NCI-H146 (cell line): ENCODE results near the gene GDAP1L1.
"Not testable (repeated sequence)": the region's sequence is repeated elsewhere in the genome, so short reads cannot be mapped to it uniquely, and the experiment has no call there.

Experiments
- DNase-seq: peaks from one replicate; lab custom pipeline; 2025; lab: John Stamatoyannopoulos, UW

GDAP1L1 gene

GRCh38 chr20:44255942-44256341 is 8.8 kb downstream of the GDAP1L1 start:
- no peak for DNase-seq

DNA sequence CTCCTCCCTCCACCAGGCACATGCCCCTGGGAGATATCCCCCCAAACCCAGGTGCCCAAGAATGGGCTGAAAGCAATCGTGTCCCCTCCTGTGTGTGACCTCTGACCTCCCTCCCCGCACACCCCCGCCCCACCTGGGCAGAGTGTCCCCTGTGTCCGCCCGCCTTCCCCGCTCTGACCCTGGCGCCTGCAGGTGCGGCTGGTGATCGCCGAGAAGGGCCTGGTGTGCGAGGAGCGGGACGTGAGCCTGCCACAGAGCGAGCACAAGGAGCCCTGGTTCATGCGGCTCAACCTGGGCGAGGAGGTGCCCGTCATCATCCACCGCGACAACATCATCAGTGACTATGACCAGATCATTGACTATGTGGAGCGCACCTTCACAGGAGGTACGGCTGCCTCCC is 9.9 kb downstream of the GDAP1L1 start:
- no peak for DNase-seq

DNA sequence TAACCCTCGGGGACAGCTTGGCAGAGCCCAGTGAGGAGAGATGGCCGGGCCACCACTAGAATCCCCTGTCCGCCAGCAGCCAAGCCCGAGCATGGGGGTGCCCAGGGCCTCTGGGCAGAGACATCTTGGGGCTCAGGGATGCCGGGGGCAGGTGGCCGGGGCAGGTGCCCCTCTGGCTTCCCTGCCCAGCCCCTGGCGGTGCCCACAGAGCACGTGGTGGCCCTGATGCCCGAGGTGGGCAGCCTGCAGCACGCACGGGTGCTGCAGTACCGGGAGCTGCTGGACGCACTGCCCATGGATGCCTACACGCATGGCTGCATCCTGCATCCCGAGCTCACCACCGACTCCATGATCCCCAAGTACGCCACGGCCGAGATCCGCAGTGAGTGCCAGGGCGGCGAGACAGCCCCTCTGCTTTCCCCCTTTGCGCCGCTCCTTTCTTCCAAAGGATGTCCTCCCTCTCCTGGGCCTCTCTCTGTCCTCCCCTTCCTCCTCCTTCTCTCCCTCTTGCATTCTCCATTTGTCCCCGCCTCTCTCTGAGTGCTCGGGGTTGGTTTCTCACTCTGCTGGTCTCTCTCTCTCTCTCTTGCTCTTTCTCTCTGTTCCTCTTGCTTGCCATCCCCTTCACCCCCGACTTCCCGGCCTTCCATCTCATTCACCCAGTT is 11.2 kb downstream of the GDAP1L1 start:
- DNase-seq: no peak

- no peak for DNase-seq
Measured at GRCh38 chr20:44264287-44264686, 17.2 kb downstream of the GDAP1L1 start.

DNA sequence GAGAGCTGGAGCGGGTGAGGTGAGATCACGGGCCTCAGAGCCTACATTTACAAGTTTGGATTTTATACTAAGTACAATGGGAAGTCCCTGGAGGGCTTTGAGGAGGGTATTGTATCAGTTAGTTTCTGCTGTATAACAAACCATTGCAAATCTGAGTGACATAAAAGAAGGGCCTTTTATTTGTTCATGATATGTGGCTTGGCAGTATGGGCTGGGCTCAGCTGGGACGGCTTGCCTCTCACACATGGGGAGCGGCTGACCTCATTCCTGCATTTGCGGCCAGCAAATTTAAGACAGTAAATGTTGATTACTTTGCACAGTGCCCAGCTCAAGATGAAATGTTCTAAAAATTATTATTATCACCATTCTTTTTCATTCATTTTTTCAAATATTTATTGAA is 21.7 kb downstream of the GDAP1L1 start:
- no peak for DNase-seq

GRCh38 chr20:44271915-44272663 is 25.0 kb downstream of the GDAP1L1 start:
- DNase-seq: peak; percentile 91

GRCh38 chr20:44273231-44274215 is 26.4 kb downstream of the GDAP1L1 start:
- DNase-seq: no peak

DNA sequence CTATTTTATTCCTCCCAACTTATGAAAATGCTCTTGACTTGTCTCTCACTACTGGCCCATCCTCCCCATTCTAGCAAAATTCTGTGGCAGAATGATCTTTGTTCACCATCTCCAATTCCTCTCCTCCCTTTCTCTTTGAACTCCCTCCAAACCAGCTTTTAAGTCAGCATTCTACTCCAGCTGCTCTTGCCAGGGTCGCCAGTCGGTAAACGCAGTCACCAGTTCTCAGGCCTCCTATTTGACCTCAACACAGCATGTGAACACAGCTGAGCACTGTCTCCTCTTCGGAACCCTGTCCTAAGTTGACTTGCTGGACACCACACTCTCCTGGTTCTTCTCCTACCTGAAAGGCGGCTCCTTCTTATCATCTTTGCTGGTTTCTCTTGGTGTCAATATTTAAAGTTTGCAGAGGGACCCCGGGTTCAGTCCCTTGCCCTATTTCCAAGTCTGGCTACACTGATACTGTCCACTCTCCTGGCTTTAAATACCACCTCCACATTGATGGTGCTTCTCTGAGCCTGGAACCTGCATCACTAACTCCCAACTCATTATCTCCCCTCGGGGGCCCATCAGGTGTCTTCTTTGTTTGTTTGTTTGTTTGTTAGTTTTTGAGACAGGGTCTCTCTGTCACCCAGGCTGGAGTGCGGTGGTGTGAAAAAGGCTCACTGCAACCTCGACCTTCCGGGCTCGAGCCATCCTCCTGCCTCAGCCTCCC is 27.4 kb downstream of the GDAP1L1 start:
- DNase-seq: no peak

DNA sequence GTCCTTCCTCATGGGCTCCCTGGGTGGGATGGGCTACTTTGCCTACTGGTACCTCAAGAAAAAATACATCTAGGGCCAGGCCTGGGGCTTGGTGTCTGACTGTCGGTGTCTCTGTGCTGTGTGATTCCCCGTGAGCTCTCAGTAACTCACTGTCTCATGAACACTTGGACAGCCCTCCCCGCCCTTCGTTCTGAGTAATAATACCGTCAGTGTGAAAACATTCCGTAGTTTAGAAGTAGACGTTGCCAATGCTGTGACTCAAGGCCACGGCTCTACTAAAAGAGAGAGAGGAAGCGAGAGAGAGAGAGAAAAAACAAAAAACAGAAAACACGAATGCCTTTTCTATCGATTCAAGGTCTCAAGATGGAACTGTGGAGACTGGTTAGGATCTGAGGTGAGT is 32.1 kb downstream of the GDAP1L1 start:
- no peak for DNase-seq

- no peak for DNase-seq
Measured at GRCh38 chr20:44280387-44280786, 33.3 kb downstream of the GDAP1L1 start.

GRCh38 chr20:44282192-44282591 is 35.1 kb downstream of the GDAP1L1 start:
- DNase-seq: no peak

- no peak for DNase-seq
Measured at GRCh38 chr20:44284032-44284431, 36.9 kb downstream of the GDAP1L1 start.

- DNase-seq: no peak
Measured at GRCh38 chr20:44287272-44288097, 40.4 kb downstream of the GDAP1L1 start.

- no peak for DNase-seq
Measured at GRCh38 chr20:44288252-44288651, 41.1 kb downstream of the GDAP1L1 start.

DNA sequence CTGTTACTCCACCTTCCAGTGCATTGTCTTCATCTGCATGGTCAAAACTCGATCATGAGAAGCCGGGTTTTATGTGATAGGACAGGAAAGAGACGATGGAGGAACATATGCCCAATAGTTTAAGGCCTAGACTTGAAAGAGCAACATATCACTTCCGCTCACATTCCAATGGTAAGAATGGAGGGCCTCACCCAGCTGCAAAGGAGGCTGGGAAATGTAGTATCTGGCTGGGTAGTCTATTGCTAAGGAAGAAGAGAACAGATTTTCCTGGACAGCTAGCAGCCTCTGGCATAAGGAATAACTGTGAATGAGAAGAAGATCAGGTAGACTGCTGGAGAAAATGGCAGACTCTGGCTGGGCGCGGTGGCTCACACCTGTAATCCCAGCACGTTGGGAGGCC is 44.6 kb downstream of the GDAP1L1 start:
- DNase-seq: no peak

GRCh38 chr20:44296011-44296410 is 48.9 kb downstream of the GDAP1L1 start:
- DNase-seq: peak; percentile 76

DNA sequence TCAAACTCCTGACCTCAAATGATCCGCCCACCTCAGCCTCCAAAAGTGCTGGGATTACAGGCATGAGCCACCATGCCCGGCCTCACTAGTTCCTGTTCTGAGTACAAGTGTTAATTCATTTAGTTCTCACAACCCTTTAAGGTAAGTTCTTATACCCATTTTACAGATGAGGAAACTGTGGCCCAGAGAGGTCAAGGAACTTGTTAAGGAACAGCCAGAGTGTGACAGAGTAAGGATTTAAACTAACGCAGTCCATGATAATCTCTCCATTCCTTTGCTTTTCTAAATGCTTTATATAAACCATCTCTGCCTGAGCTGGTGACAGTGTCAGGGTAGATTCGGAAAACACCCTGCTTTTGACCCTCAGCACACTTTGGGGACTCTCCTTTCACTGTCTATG is 50.6 kb downstream of the GDAP1L1 start:
- DNase-seq: no peak

DNA sequence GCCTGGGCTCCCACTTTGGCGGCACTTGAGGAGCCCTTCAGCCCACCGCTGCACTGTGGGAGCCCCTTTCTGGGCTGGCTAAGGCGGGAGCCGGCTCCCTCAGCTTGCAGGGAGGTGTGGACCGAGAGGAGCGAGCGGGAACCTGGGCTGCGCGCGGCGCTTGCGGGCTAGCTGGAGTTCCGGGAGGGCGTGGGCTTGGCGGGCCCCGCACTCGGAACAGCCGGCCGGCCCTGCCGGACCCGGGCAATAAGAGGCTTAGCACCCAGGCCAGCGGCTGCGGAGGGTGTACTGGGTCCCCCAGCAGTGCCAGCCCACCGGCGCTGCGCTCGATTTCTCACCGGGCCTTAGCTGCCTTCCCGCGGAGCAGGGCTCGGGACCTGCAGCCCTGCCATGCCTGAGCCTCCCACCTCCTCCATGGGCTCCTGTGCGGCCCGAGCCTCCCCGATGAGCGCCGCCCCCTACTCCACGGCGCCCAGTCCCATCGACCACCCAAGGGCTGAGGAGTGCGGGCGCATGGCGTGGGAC is 52.0 kb downstream of the GDAP1L1 start:
- not testable (repeated sequence) for DNase-seq

GRCh38 chr20:44301285-44301684 is 54.2 kb downstream of the GDAP1L1 start:
- no peak for DNase-seq

DNA sequence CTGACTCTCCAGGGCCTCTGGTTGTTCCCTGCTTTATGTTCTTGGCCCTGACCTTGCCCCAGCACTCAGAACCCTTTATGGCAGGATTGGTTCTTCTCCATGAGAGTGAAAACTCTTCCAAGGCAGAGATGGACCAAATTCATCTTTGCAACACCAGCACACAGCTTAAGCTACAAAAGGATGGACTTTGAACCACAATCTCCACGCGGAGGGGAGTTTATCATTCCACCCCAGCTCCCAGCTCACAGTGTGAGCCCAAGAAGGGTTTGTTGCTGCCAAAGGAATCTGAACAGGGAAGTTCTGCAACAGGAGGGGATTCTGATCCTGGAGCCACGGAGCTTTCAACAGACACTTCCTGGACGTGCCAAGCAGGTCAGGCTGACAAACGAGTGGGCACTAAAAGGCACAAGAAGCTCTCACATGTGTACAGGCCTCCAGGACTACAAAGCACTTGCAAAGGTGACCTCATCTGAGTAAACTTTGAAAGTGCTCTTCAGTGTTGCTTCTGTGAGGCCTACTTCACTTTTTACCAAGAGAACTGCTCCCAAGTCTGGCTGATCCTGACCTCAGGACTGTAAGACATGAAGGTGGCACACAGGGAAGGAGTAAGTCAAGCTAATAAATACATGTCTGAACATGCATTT is 55.0 kb downstream of the GDAP1L1 start:
- DNase-seq: no peak
